Activated B cell treated with CpG ODN at 0.5 μM for 24 hours (primary cell): ENCODE results near the gene TMEM116. TPM values are rescaled to one million over a fixed set of nuclear protein-coding genes. Genes with fewer than 3 reads are reported as not detected.

Experiments used
- ATAC-seq: fragments of 200-7000 bp; cut with Tn5 transposase; one replicate; pipeline ENCODE4 v1.10.0; 2021; ENCODE audit warnings: low read depth, mild to moderate bottlenecking, moderate library complexity
- CTCF ChIA-PET: fragments of 350-600 bp; sonication (Branson Sonifier 250); formaldehyde crosslinking; loops from one replicate; lab custom pipeline; 2021; ENCODE audit warnings: antibody characterized with exemption; lab: Charles Lee
- POLR2A ChIA-PET: fragments of 350-600 bp; sonication (Branson Sonifier 250); formaldehyde crosslinking; loops from one replicate; lab custom pipeline; 2021; ENCODE audit warnings: antibody characterized with exemption; lab: Charles Lee
- DNase-seq: peaks from one replicate; pipeline ENCODE4 v3.0.0; 2022
- H3K27ac Mint-ChIP-seq: one replicate; pipeline ENCODE4 v1.8.0; 2020; ENCODE audit warnings: mixed read lengths
- H3K27me3 Mint-ChIP-seq: one replicate; pipeline ENCODE4 v1.8.0; 2021; ENCODE audit warnings: mixed read lengths
- H3K36me3 Mint-ChIP-seq: one replicate; pipeline ENCODE4 v1.8.0; 2021; ENCODE audit warnings: low read depth, mixed read lengths
- H3K4me1 Mint-ChIP-seq: one replicate; pipeline ENCODE4 v1.8.0; 2021; ENCODE audit warnings: mixed read lengths
- H3K4me3 Mint-ChIP-seq: one replicate; pipeline ENCODE4 v1.8.0; 2020; ENCODE audit warnings: mild to moderate bottlenecking, mixed read lengths
- H3K9me3 Mint-ChIP-seq: one replicate; pipeline ENCODE4 v1.8.0; 2020; ENCODE audit warnings: mixed read lengths
- intact Hi-C: fragments of 100-400 bp; cut with micrococcal nuclease; formaldehyde crosslinking; loops from one replicate; pipeline ENCODE4 v1.15.1; 2024
- total RNA-seq: library from RNA; stranded (reverse); gene quantifications from 2 replicates; pipeline ENCODE4 v1.2.3, GENCODE V29; 2022
- TF ChIP-seq, protein P1 (sequence below): fragments of 200-600 bp; IDR thresholded peaks from one replicate; pipeline ENCODE4 v1.8.0; 2022; ENCODE audit warnings: antibody characterized with exemption, mild to moderate bottlenecking

The TMEM116 gene
- total RNA-seq, 1 donor from 2014 or later = 10.5 TPM

DNA sequence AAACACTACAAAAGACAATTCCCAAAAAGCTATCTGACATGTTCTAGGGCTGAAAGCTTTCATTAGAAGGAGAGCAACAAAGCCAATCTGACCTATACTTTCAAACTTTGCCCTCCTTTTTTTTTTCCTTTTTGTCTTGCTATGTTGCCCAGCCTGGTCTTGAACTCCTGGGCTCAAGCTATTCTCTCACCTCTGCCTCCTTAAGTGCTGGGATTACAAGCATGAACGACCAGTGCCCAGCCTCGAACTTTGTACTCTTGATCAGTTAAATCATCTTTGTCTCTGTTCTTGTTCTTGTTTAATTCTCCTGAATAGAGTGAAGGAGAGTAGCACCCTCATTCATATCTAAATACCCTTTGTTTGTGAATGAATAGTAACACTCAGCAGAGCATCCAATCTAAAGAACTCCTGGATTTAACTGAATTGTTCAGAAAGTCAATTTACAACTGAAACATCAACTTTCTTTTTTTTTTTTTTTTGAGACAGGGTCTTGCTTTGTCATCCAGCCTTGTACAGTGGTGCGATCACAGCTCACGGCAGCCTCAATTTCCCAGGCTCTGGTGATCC lies 22.3 kb upstream of the TMEM116 start:
- peaks cover 82% of the 10 kb centered on the region for H3K36me3 Mint-ChIP-seq

GRCh38 chr12:112032292-112032691 lies 19.3 kb upstream of the TMEM116 start:
- no peak overlapping the region for H3K4me3 Mint-ChIP-seq
- H3K4me1 Mint-ChIP-seq = peaks cover 6% of the 10 kb centered on the region
- ChIA-PET POLR2A (no interaction called here), CTCF (no interaction called here)
- TF ChIP-seq, protein P1, sequence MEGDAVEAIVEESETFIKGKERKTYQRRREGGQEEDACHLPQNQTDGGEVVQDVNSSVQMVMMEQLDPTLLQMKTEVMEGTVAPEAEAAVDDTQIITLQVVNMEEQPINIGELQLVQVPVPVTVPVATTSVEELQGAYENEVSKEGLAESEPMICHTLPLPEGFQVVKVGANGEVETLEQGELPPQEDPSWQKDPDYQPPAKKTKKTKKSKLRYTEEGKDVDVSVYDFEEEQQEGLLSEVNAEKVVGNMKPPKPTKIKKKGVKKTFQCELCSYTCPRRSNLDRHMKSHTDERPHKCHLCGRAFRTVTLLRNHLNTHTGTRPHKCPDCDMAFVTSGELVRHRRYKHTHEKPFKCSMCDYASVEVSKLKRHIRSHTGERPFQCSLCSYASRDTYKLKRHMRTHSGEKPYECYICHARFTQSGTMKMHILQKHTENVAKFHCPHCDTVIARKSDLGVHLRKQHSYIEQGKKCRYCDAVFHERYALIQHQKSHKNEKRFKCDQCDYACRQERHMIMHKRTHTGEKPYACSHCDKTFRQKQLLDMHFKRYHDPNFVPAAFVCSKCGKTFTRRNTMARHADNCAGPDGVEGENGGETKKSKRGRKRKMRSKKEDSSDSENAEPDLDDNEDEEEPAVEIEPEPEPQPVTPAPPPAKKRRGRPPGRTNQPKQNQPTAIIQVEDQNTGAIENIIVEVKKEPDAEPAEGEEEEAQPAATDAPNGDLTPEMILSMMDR = no peak
- peaks cover 73% of the 10 kb centered on the region for H3K36me3 Mint-ChIP-seq
- ATAC-seq = no peak
- no peak for DNase-seq
- H3K27me3 Mint-ChIP-seq = no peaks in the 10 kb centered on the region
- intact Hi-C loops = no loop called here
- no peaks in the 10 kb centered on the region for H3K9me3 Mint-ChIP-seq
- no peak overlapping the region for H3K27ac Mint-ChIP-seq

More for the DNA sequence above, 22.3 kb upstream of the TMEM116 start:
- DNase-seq (no peak), ATAC-seq (no peak)
- H3K9me3 Mint-ChIP-seq = no peaks in the 10 kb centered on the region
- POLR2A ChIA-PET = no interaction called here
- H3K4me3 Mint-ChIP-seq = no peak overlapping the region
- no peaks in the 10 kb centered on the region for H3K4me1 Mint-ChIP-seq
- H3K27ac Mint-ChIP-seq = no peak overlapping the region
- CTCF ChIA-PET = interaction anchor here (1.0 kb wide), 1 partner anchor 90 kb away, joined by 3 read pairs; no protein-coding TSS in a partner anchor
- TF ChIP-seq, protein P1 = no peak
- intact Hi-C loops = no loop called here
- no peaks in the 10 kb centered on the region for H3K27me3 Mint-ChIP-seq

DNA sequence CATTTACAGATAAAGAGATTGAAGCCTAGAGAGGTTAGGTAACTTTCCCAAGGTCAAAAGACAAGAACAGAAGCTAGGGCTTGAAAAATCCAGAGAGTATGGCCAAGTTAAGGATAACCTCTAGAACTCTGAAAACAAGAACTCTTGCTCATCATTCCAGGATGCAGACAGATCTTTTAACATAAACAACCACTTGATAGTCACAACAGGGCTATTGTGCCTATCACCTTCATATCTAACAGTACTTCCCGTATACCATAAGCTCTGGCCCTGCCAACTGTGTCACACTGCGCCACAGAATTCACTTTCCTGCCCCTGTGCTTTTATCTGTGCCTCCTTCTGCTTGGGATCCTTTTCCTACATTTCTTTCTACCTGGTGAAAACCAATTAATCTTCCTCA lies 18.5 kb upstream of the TMEM116 start:
- Mint-ChIP-seq H3K36me3 (peaks cover 66% of the 10 kb centered on the region), H3K4me3 (no peak overlapping the region), H3K4me1 (peaks cover 9% of the 10 kb centered on the region), H3K27ac (no peak overlapping the region), H3K9me3 (no peaks in the 10 kb centered on the region), H3K27me3 (no peaks in the 10 kb centered on the region)
- POLR2A ChIA-PET = no interaction called here
- CTCF ChIA-PET = no interaction called here
- TF ChIP-seq, protein P1 = no peak
- no peak for DNase-seq
- intact Hi-C loops = no loop called here
- no peak for ATAC-seq

DNA sequence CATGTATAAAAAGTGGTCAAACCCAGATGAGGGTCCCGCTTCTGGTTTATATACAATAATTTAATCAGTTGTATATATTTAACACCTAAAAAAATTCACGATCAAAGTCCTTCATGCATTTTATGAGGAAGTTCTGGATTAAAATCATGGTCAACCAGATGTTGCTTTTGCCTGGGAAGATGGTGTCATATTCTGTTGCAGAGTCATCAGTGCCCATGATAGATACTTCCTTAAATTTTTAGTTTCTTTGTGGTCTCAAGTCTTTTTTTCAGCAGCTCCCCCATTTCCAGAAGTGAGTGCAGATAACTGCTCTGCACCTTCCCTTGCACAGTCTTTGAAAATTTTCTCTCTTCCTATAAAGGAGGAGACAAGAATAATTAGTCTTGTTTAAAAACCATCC lies 16.3 kb upstream of the TMEM116 start:
- DNase-seq (no peak), ATAC-seq (no peak)
- Mint-ChIP-seq H3K27ac (no peak overlapping the region), H3K9me3 (no peaks in the 10 kb centered on the region), H3K36me3 (peaks cover 62% of the 10 kb centered on the region), H3K4me3 (no peak overlapping the region), H3K27me3 (no peaks in the 10 kb centered on the region), H3K4me1 (peaks cover 20% of the 10 kb centered on the region)
- POLR2A ChIA-PET = no interaction called here
- CTCF ChIA-PET = no interaction called here
- intact Hi-C loops = loop anchor here (5.0 kb wide), 1 partner anchor 82 kb away; no protein-coding TSS in a partner anchor
- TF ChIP-seq, protein P1 = no peak

GRCh38 chr12:112025808-112026375 lies 12.9 kb upstream of the TMEM116 start:
- DNase-seq (no peak), ATAC-seq (peak; percentile 56)
- intact Hi-C loops = loop anchor here (2.0 to 5.0 kb wide), 2 partner anchors 13 to 79 kb away; partner anchors contain the start of genes ERP29 and TMEM116
- TF ChIP-seq, protein P1 = no peak
- ChIA-PET POLR2A (no interaction called here), CTCF (no interaction called here)
- Mint-ChIP-seq H3K4me1 (peaks cover 25% of the 10 kb centered on the region), H3K27ac (peak overlapping the region; percentile 77), H3K36me3 (peaks cover 68% of the 10 kb centered on the region), H3K4me3 (peak overlapping the region; percentile 40), H3K27me3 (no peaks in the 10 kb centered on the region), H3K9me3 (no peaks in the 10 kb centered on the region)
